ENCODE measurements around the gene AKT1.

DNA sequence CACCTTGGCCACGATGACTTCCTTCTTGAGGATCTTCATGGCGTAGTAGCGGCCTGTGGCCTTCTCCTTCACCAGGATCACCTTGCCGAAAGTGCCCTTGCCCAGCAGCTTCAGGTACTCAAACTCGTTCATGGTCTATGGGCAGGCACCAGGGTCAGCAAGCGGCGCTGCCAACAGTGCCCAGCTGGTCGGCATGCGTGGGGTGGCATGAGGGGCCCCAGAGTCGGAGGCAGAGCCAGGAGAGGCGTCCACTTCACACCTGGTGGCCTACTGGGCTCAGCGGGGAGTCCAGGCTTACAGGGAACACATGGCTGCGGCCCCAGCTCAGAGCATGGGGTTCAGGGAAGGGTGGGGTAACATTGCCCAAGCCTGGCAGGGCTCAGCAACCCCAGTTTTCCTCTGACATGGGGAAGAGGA, 20.5 kb downstream of the AKT1 start:
- no peak for TF ChIP-seq POLR2AphosphoS5 (IDR thresholded peaks at IDR 0.05; ENCODE audit: insufficient read depth in 1 of 2, low read depth in 1 of 2)
- no peak for TF ChIP-seq POLR2A (IDR thresholded peaks at IDR 0.05)
